Right lobe of liver (tissue), 6 donors: ENCODE results near the gene TSC1. TPM values are rescaled to one million over a fixed set of nuclear protein-coding genes. Genes with fewer than 3 reads are reported as not detected.

Experiments
- ATAC-seq, 4 donors: fragments of 200-7000 bp; cut with Tn5 transposase; one replicate each; pipeline ENCODE4 v1.9.1; 2020; ENCODE audit warnings: mild to moderate bottlenecking in 4 of 4, moderate library complexity in 4 of 4
- DNase-seq, 3 donors: peaks; one replicate each; pipeline ENCODE4 v3.0.0-alpha.2; 2020
- H3K27ac ChIP-seq, 3 donors: fragments of 200-600 bp; one replicate each; pipeline ENCODE4 v1.8.0; 2022
- H3K27me3 ChIP-seq, 2 donors: fragments of 200-600 bp; one replicate each; pipeline ENCODE4 v1.8.0; 2022
- H3K36me3 ChIP-seq, 4 donors: fragments of 200-600 bp; sonication (generic) in 1 of 4; one replicate each; pipeline versions ENCODE4 v1.5.1 to v1.8.0; 2017 to 2022; ENCODE audit warnings: control low read depth in 1 of 4
- H3K4me1 ChIP-seq, 4 donors: fragments of 200-600 bp; sonication (generic) in 1 of 4; one replicate each; pipeline versions ENCODE4 v1.5.1 to v1.8.0; 2017 to 2022; ENCODE audit warnings: control low read depth in 1 of 4
- H3K4me3 ChIP-seq, 3 donors: fragments of 200-600 bp; one replicate each; pipeline ENCODE4 v1.8.0; 2022
- H3K9me3 ChIP-seq, 4 donors: fragments of 200-600 bp; sonication (generic) in 1 of 4; one replicate each; pipeline versions ENCODE4 v1.5.1 to v1.8.0; 2017 to 2022; ENCODE audit warnings: control low read depth in 1 of 4
- CTCF ChIP-seq, 4 donors: fragments of 200-600 bp in 3 of 4; fragments of 450-650 bp in 1 of 4; IDR thresholded peaks; one replicate each; pipeline versions ENCODE4 v1.5.1 to v1.8.0; 2016 to 2022; ENCODE audit warnings: antibody characterized with exemption in 4 of 4, mild to moderate bottlenecking in 2 of 4
- POLR2A ChIP-seq: fragments of 450-650 bp; IDR thresholded peaks from one replicate; pipeline ENCODE4 v1.6.1; 2017; ENCODE audit warnings: antibody characterized with exemption, mild to moderate bottlenecking
- WGBS: methylation state at CpG from one replicate; pipeline ENCODE4 v1.1.6; 2018; ENCODE audit warnings: low coverage, low lambda C conversion rate; ENCODE audit not compliant: insufficient coverage; ENCODE audit errors: missing lambda C conversion rate; 5-methylcytosine and 5-hydroxymethylcytosine counted together
- intact Hi-C, 2 donors: fragments of 100-400 bp; cut with DNase I; formaldehyde crosslinking; loops; one replicate each; pipeline versions ENCODE4 v1.11.2 to v1.14.1; 2022
- total RNA-seq, 6 experiments: library from RNA; depleted of rRNA in 2 of 6; stranded (reverse); fragments of >200 nt in 2 of 6; fragmentation: NEBNext Ultra II Directional in 3 of 6; extraction: Animal tissue kit (Norgen Biotek cat#: 25700) in 3 of 6; gene quantifications; one replicate each; pipeline versions ENCODE4 v1.1.0 to v1.2.4, GENCODE V29; 2016 to 2023
- donor health status: DM: no; HTN: yes; CAD: no.
- donor health status: DM: no; HTN: no; CAD: no.
- donor health status: DM: no; HTN: no; CAD: no.
- donor health status: DM: no; HTN: yes; CAD: no.
- donor health status: DM: no; HTN: yes; CAD: no.

TSC1 gene
- total RNA-seq, 6 experiments from 2014 or later = 14.2 to 22.8 (median 18.3) TPM

- H3K4me1 ChIP-seq = no peaks in the 10 kb centered on the region
- intact Hi-C loops = no loop called here
- no peak for ATAC-seq
- TF ChIP-seq POLR2A = no peak
- TF ChIP-seq CTCF (IDR thresholded peaks at IDR 0.05) = no peak
- peaks cover 0 to 51% (median 19%) of the 10 kb centered on the region in 4 donors for H3K36me3 ChIP-seq
- DNase-seq = no peak
- WGBS = 63% methylated on average over 2 of the region's 2 CpGs
- no peak overlapping the region for H3K4me3 ChIP-seq
- H3K27ac ChIP-seq = no peak overlapping the region
- no peaks in the 10 kb centered on the region for H3K9me3 ChIP-seq
- H3K27me3 ChIP-seq = no peaks in the 10 kb centered on the region
Measured at GRCh38 chr9:132909311-132909710, 35.1 kb downstream of the TSC1 start.

- no peak overlapping the region for H3K27ac ChIP-seq
- H3K9me3 ChIP-seq = no peaks in the 10 kb centered on the region
- no peak for TF ChIP-seq POLR2A
- TF ChIP-seq CTCF (IDR thresholded peaks at IDR 0.05) = no peak
- H3K4me1 ChIP-seq = no peaks in the 10 kb centered on the region
- WGBS = 81% methylated on average over 7 of the region's 7 CpGs
- intact Hi-C loops = no loop called here
- H3K4me3 ChIP-seq = no peak overlapping the region
- no peaks in the 10 kb centered on the region for H3K27me3 ChIP-seq
- ATAC-seq (no peak), DNase-seq (no peak)
- H3K36me3 ChIP-seq = peaks cover 0 to 57% (median 20%) of the 10 kb centered on the region in 4 donors
Measured at GRCh38 chr9:132908635-132909034, 35.8 kb downstream of the TSC1 start.

- Histone ChIP-seq H3K4me3 (no peak overlapping the region), H3K27me3 (no peaks in the 10 kb centered on the region), H3K36me3 (peaks cover 0 to 56% (median 20%) of the 10 kb centered on the region in 4 donors), H3K27ac (no peak overlapping the region), H3K9me3 (no peaks in the 10 kb centered on the region), H3K4me1 (no peaks in the 10 kb centered on the region)
- ATAC-seq = no peak
- DNase-seq = no peak
- intact Hi-C loops = no loop called here
- TF ChIP-seq CTCF (IDR thresholded peaks at IDR 0.05) = no peak
- no peak for TF ChIP-seq POLR2A
- 93% methylated on average over 10 of the region's 12 CpGs for WGBS
Measured at GRCh38 chr9:132905726-132906125, 38.7 kb downstream of the TSC1 start.

GRCh38 chr9:132903574-132904492 is 40.6 kb downstream of the TSC1 start:
- no peaks in the 10 kb centered on the region for H3K27me3 ChIP-seq
- TF ChIP-seq POLR2A = no peak
- no peak for TF ChIP-seq CTCF (IDR thresholded peaks at IDR 0.05)
- intact Hi-C loops = no loop called here
- no peaks in the 10 kb centered on the region for H3K9me3 ChIP-seq
- DNase-seq = no peak
- no peak overlapping the region for H3K4me3 ChIP-seq
- H3K36me3 ChIP-seq = peaks cover 0 to 61% (median 18%) of the 10 kb centered on the region in 4 donors
- no peak overlapping the region for H3K27ac ChIP-seq
- WGBS = 88% methylated on average over 13 of the region's 13 CpGs
- no peaks in the 10 kb centered on the region for H3K4me1 ChIP-seq
- ATAC-seq = no peak
